GM12872 (cell line): ENCODE results near the gene VWA7.

Experiments used
- TF ChIP-seq, protein P1 (sequence below): IDR thresholded peaks from 3 replicates; pipeline ENCODE4 v1.5.1; 2011; ENCODE audit warnings: low read depth, mild to moderate bottlenecking, low read length, moderate library complexity; ENCODE audit not compliant: insufficient read depth

VWA7 gene

DNA sequence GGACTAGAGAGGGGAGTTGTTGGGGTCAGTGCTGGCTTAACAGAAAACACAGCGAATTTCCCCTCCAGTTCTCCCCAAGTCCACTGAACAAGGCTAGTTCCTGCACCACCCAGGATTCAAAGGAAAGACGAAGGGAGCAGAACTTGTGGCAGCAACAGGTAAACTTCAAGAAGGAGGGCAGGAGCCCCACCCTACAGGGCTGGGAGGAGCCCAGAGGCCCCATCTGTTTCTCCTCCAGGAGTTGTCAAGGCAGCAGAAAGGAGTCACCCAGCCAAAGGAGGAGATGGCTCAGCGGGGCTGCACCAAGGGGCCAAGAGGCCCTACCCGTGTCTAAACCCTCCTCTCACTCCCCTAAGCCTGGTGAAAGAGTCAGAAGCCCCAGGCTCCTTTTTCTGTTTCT, 12.9 kb downstream of the VWA7 start:
- TF ChIP-seq, protein P1, sequence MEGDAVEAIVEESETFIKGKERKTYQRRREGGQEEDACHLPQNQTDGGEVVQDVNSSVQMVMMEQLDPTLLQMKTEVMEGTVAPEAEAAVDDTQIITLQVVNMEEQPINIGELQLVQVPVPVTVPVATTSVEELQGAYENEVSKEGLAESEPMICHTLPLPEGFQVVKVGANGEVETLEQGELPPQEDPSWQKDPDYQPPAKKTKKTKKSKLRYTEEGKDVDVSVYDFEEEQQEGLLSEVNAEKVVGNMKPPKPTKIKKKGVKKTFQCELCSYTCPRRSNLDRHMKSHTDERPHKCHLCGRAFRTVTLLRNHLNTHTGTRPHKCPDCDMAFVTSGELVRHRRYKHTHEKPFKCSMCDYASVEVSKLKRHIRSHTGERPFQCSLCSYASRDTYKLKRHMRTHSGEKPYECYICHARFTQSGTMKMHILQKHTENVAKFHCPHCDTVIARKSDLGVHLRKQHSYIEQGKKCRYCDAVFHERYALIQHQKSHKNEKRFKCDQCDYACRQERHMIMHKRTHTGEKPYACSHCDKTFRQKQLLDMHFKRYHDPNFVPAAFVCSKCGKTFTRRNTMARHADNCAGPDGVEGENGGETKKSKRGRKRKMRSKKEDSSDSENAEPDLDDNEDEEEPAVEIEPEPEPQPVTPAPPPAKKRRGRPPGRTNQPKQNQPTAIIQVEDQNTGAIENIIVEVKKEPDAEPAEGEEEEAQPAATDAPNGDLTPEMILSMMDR = no peak

GRCh38 chr6:31763619-31763940, 13.5 kb downstream of the VWA7 start:
- TF ChIP-seq, protein P1 = no peak

GRCh38 chr6:31762878-31763618, 14.1 kb downstream of the VWA7 start:
- TF ChIP-seq, protein P1 = no peak

- TF ChIP-seq, protein P1 = no peak
Observed at GRCh38 chr6:31762356-31762755, 14.8 kb downstream of the VWA7 start, which contains the start of gene SAPCD1. TSS of gene SAPCD1 (plus strand) at chr6:31762656. CDS start at chr6:31763055, 399 bp downstream.

DNA sequence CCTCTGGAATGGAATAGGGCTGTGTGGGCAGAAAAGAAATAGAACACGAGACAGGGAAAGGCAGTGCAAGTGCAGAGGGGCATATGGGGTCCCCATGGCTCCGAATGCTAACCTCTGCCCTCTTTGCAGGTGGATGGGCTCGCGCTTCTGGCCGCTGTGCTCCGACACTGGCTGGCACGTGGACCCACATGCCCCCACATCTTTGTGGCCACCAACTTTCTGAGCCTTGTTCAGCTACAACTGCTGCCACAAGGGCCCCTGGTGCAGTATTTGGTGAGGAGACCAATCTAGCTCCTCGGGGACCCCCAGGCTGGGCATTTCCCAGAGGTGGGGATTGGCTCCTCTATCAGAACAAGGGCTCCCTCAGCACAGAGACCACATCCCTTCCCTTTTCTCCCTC, 15.8 kb downstream of the VWA7 start:
- TF ChIP-seq, protein P1 = no peak

GRCh38 chr6:31760790-31761189, 16.3 kb downstream of the VWA7 start:
- TF ChIP-seq, protein P1 = no peak

DNA sequence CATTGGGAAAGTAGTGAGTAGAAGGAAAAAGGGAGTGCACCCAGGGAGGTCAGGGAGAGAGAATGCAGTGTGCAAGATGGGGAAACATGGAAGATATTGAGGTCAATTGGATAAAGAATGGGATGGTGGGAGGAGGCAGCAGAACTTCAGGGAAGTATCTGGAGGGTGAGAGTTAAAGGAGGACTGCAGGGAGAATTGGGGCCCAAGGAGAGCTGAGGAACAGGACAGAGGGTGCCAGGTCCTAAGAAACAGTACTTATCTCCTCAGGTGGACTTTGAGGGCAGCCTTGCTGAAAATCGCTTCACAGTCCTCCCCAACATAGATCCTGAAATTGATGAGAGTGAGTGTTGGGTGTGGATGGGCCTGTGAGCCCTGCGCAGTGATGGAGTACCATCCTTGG, 18.8 kb downstream of the VWA7 start:
- TF ChIP-seq, protein P1 = no peak
